Neural cell (in vitro differentiated cells): ENCODE measurements around the gene RASL11B.

Source experiments
- CTCF ChIP-seq: fragments of 450-650 bp; IDR thresholded peaks from 2 replicates; pipeline ENCODE4 v1.5.1; 2014; ENCODE audit warnings: antibody characterized with exemption, mild to moderate bottlenecking, moderate library complexity; ENCODE audit not compliant: poor library complexity, severe bottlenecking
- EP300 ChIP-seq: fragments of 450-650 bp; conservative IDR thresholded peaks from 2 replicates; pipeline ENCODE4 v1.6.1; 2014; ENCODE audit warnings: antibody characterized with exemption, mild to moderate bottlenecking, moderate library complexity; ENCODE audit not compliant: poor library complexity, severe bottlenecking
- EZH2 ChIP-seq: fragments of 200-600, 300-800 bp; shearing (Covaris generic), sonication (generic); IDR thresholded peaks from 2 replicates; pipeline ENCODE4 v1.6.1; 2014; ENCODE audit warnings: antibody characterized with exemption, low read length, borderline replicate concordance, mild to moderate bottlenecking; ENCODE audit not compliant: insufficient read depth, poor library complexity, severe bottlenecking
- MXI1 ChIP-seq: fragments of 450-650 bp; conservative IDR thresholded peaks from 2 replicates; pipeline ENCODE4 v1.6.1; 2014; ENCODE audit warnings: antibody characterized with exemption, mild to moderate bottlenecking; ENCODE audit not compliant: poor library complexity, severe bottlenecking
- POLR2AphosphoS5 ChIP-seq: IDR thresholded peaks from 2 replicates; pipeline ENCODE4 v1.6.1; 2012
- RAD21 ChIP-seq: fragments of 450-650 bp; conservative IDR thresholded peaks from 2 replicates; pipeline ENCODE4 v1.6.1; 2014; ENCODE audit warnings: antibody characterized with exemption, mild to moderate bottlenecking, moderate library complexity
- REST ChIP-seq: IDR thresholded peaks from 2 replicates; pipeline ENCODE4 v1.6.1; 2012; ENCODE audit warnings: borderline replicate concordance
- TAF1 ChIP-seq: IDR thresholded peaks from 2 replicates; pipeline ENCODE4 v1.6.1; 2012; ENCODE audit warnings: low read depth

- TF ChIP-seq CTCF: no peak
- no peak for TF ChIP-seq EZH2
- no peak for TF ChIP-seq EP300
- no peak for TF ChIP-seq POLR2AphosphoS5
- TF ChIP-seq RAD21: no peak
- TF ChIP-seq REST: no peak
- no peak for TF ChIP-seq TAF1
- TF ChIP-seq MXI1: no peak
Measured at GRCh38 chr4:52884994-52885393, 22.9 kb downstream of the RASL11B start.
